H9 (cell line): Measurements from ENCODE around the gene TMEM114. TPM values are rescaled to one million over a fixed set of nuclear protein-coding genes. Genes with fewer than 3 reads are reported as not detected.

Experiments
- DNase-seq: peaks from one replicate; pipeline ENCODE4 v3.0.0-alpha.2; 2017
- H2AFZ ChIP-seq: one replicate; pipeline ENCODE4 v1.6.1; 2013; ENCODE audit warnings: mild to moderate bottlenecking, low read length, control low read depth, moderate library complexity
- H2AK5ac ChIP-seq: 2 replicates; pipeline ENCODE4 v1.6.1; 2013; ENCODE audit warnings: low read length, control low read depth, mixed read lengths; ENCODE audit not compliant: insufficient read length
- H2BK120ac ChIP-seq: one replicate; pipeline ENCODE4 v1.6.1; 2013; ENCODE audit warnings: low read depth, mild to moderate bottlenecking, low read length, control low read depth, inconsistent platforms; ENCODE audit not compliant: poor library complexity, severe bottlenecking
- H2BK12ac ChIP-seq: 2 replicates; pipeline ENCODE4 v1.6.1; 2013; ENCODE audit warnings: low read length, control low read depth, mixed read lengths, low read depth; ENCODE audit not compliant: insufficient read length
- H2BK15ac ChIP-seq: 2 replicates; pipeline ENCODE4 v1.6.1; 2013; ENCODE audit warnings: low read depth, low read length, control low read depth
- H2BK20ac ChIP-seq: one replicate; pipeline ENCODE4 v1.6.1; 2013; ENCODE audit warnings: low read depth, mild to moderate bottlenecking, low read length, control low read depth, inconsistent platforms; ENCODE audit not compliant: poor library complexity, severe bottlenecking
- H2BK5ac ChIP-seq: 2 replicates; pipeline ENCODE4 v1.6.1; 2013; ENCODE audit warnings: low read length, control low read depth, mixed read lengths; ENCODE audit not compliant: insufficient read length
- H3K14ac ChIP-seq: 2 replicates; pipeline ENCODE4 v1.6.1; 2013; ENCODE audit warnings: low read length, control low read depth; ENCODE audit not compliant: insufficient read depth
- H3K18ac ChIP-seq: 2 replicates; pipeline ENCODE4 v1.6.1; 2013; ENCODE audit warnings: low read depth, mild to moderate bottlenecking, mixed read lengths, low read length, control low read depth; ENCODE audit not compliant: insufficient read length
- H3K23ac ChIP-seq: 2 replicates; pipeline ENCODE4 v1.6.1; 2013; ENCODE audit warnings: low read length, control low read depth, mixed read lengths, low read depth; ENCODE audit not compliant: insufficient read length
- H3K23me2 ChIP-seq: 2 replicates; pipeline ENCODE4 v1.6.1; 2013; ENCODE audit warnings: low read depth, mild to moderate bottlenecking, mixed read lengths, low read length, control low read depth; ENCODE audit not compliant: insufficient read length, poor library complexity, severe bottlenecking
- H3K27ac ChIP-seq: 2 replicates; pipeline ENCODE4 v1.5.1; 2013; ENCODE audit warnings: low read length, control low read depth, mixed read lengths, low read depth; ENCODE audit not compliant: insufficient read length
- H3K27me3 ChIP-seq: 2 replicates; pipeline ENCODE4 v1.6.1; 2013; ENCODE audit warnings: low read length, control low read depth, inconsistent platforms; ENCODE audit not compliant: insufficient read depth
- H3K4ac ChIP-seq: 2 replicates; pipeline ENCODE4 v1.6.1; 2013; ENCODE audit warnings: low read depth, mild to moderate bottlenecking, control low read depth, inconsistent platforms, low read length, moderate library complexity
- H3K4me1 ChIP-seq: 2 replicates; pipeline ENCODE4 v1.6.1; 2013; ENCODE audit warnings: low read length, control low read depth, inconsistent platforms; ENCODE audit not compliant: insufficient read depth
- H3K4me2 ChIP-seq: 2 replicates; pipeline ENCODE4 v1.6.1; 2013; ENCODE audit warnings: low read length, control low read depth, mixed read lengths; ENCODE audit not compliant: insufficient read length, insufficient read depth
- H3K56ac ChIP-seq: 2 replicates; pipeline ENCODE4 v1.6.1; 2013; ENCODE audit warnings: low read depth, mild to moderate bottlenecking, mixed read lengths, low read length, control low read depth; ENCODE audit not compliant: insufficient read length
- H3K79me1 ChIP-seq: 2 replicates; pipeline ENCODE4 v1.6.1; 2013; ENCODE audit warnings: low read depth, mild to moderate bottlenecking, moderate library complexity, low read length, control low read depth, inconsistent platforms; ENCODE audit not compliant: insufficient read depth, poor library complexity, severe bottlenecking
- H3K79me2 ChIP-seq: 2 replicates; pipeline ENCODE4 v1.6.1; 2013; ENCODE audit warnings: low read length, control low read depth, inconsistent platforms; ENCODE audit not compliant: insufficient read depth
- H3K9ac ChIP-seq: 2 replicates; pipeline ENCODE4 v1.6.1; 2013; ENCODE audit warnings: low read length, control low read depth, mixed read lengths; ENCODE audit not compliant: insufficient read length; ENCODE audit errors: extremely low read depth
- H3K9me3 ChIP-seq: one replicate; pipeline ENCODE4 v1.6.1; 2013; ENCODE audit warnings: low read depth, low read length, inconsistent platforms; ENCODE audit not compliant: control insufficient read depth
- H3T11ph ChIP-seq: one replicate; pipeline ENCODE4 v1.6.1; 2013; ENCODE audit warnings: mild to moderate bottlenecking, low read length, control low read depth, inconsistent platforms
- H4K20me1 ChIP-seq: one replicate; pipeline ENCODE4 v1.6.1; 2013; ENCODE audit not compliant: control insufficient read depth, insufficient read length, insufficient read depth
- H4K5ac ChIP-seq: 2 replicates; pipeline ENCODE4 v1.6.1; 2013; ENCODE audit warnings: low read depth, mild to moderate bottlenecking, mixed read lengths, low read length, control low read depth; ENCODE audit not compliant: insufficient read length
- H4K8ac ChIP-seq: replicated peaks from 2 replicates; pipeline ENCODE4 v1.6.1; 2013; ENCODE audit warnings: low read length, control low read depth, mixed read lengths, low read depth; ENCODE audit not compliant: insufficient read length
- H4K91ac ChIP-seq: 2 replicates; pipeline ENCODE4 v1.6.1; 2013; ENCODE audit warnings: low read depth, mild to moderate bottlenecking, moderate library complexity, mixed read lengths, low read length, control low read depth; ENCODE audit not compliant: insufficient read length
- H3K27ac Mint-ChIP-seq, 3 experiments: 2 replicates in 2 of 3; 3 replicates in 1 of 3; pipeline ENCODE4 v1.8.0; 2020 to 2021; ENCODE audit warnings: mixed read lengths in 3 of 3, mild to moderate bottlenecking in 1 of 3, moderate library complexity in 1 of 3
- H3K27me3 Mint-ChIP-seq: 2 replicates; pipeline ENCODE4 v1.8.0; 2021; ENCODE audit warnings: low read depth, mild to moderate bottlenecking, moderate library complexity, mixed read lengths
- H3K36me3 Mint-ChIP-seq, 3 experiments: 2 replicates in 2 of 3; 3 replicates in 1 of 3; pipeline ENCODE4 v1.8.0; 2020 to 2021; ENCODE audit warnings: low read depth in 3 of 3, mixed read lengths in 3 of 3; ENCODE audit not compliant: insufficient read depth in 1 of 3
- H3K4me1 Mint-ChIP-seq, 2 experiments: 2 replicates each; pipeline ENCODE4 v1.8.0; 2020; ENCODE audit warnings: mixed read lengths in 2 of 2
- H3K4me3 Mint-ChIP-seq, 2 experiments: 2 replicates in 1 of 2; 3 replicates in 1 of 2; pipeline ENCODE4 v1.8.0; 2020 to 2021; ENCODE audit warnings: mild to moderate bottlenecking in 2 of 2, mixed read lengths in 2 of 2, moderate library complexity in 1 of 2
- H3K9me3 Mint-ChIP-seq, 2 experiments: 2 replicates in 1 of 2; 3 replicates in 1 of 2; pipeline ENCODE4 v1.8.0; 2020; ENCODE audit warnings: mild to moderate bottlenecking in 2 of 2, mixed read lengths in 2 of 2, moderate library complexity in 1 of 2
- CTCF ChIP-seq: fragments of 200-600 bp; sonication (generic); conservative IDR thresholded peaks from 3 replicates; pipeline ENCODE4 v1.8.0; 2021; ENCODE audit warnings: antibody characterized with exemption, mild to moderate bottlenecking
- WGBS: extraction: QIAGEN DNeasy Blood & Tissue Kit; methylation state at CpG from one replicate; pipeline ENCODE4 v1.1.7; 2013; ENCODE audit warnings: missing lambda C conversion rate, low lambda C conversion rate, mixed read lengths; ENCODE audit not compliant: insufficient read length; ENCODE audit errors: extremely low coverage; 5-methylcytosine and 5-hydroxymethylcytosine counted together
- total RNA-seq: library from RNA; stranded (reverse); gene quantifications from 2 replicates; pipeline ENCODE4 v1.2.1, GENCODE V29; 2021

The TMEM114 gene
- total RNA-seq, 1 experiment from 2014 or later = 0.33 TPM

GRCh38 chr16:8630255-8630953 lies 40.1 kb upstream of the TMEM114 start:
- Histone ChIP-seq H3K18ac (no peak overlapping the region), H4K20me1 (no peaks in the 10 kb centered on the region), H3K56ac (no peak overlapping the region), H3K27me3 (no peaks in the 10 kb centered on the region), H3K9ac (no peak overlapping the region), H3T11ph (no peak overlapping the region), H2BK12ac (no peak overlapping the region), H3K79me2 (no peaks in the 10 kb centered on the region; the same call in 1 of the 2 replicates), H3K79me1 (no peaks in the 10 kb centered on the region), H2BK5ac (no peak overlapping the region), H3K27ac (no peak overlapping the region), H2AFZ (no peak overlapping the region), H4K8ac (no peak overlapping the region), H3K23me2 (no peaks in the 10 kb centered on the region), H4K91ac (no peak overlapping the region), H2BK20ac (no peak overlapping the region), H2BK15ac (no peak overlapping the region), H3K4me1 (no peaks in the 10 kb centered on the region), H2BK120ac (no peak overlapping the region), H3K4ac (no peak overlapping the region), H3K9me3 (no peaks in the 10 kb centered on the region), H3K4me2 (no peak overlapping the region), H2AK5ac (no peak overlapping the region), H3K23ac (no peak overlapping the region), H4K5ac (no peak overlapping the region), H3K14ac (no peak overlapping the region)
- H3K27me3 Mint-ChIP-seq = no peaks in the 10 kb centered on the region
- H3K27ac Mint-ChIP-seq = no peak overlapping the region; a peak in 1 of 7 replicates
- no peak for TF ChIP-seq CTCF
- H3K4me3 Mint-ChIP-seq = no peak overlapping the region
- no peak for DNase-seq
- H3K36me3 Mint-ChIP-seq = peaks cover 46 to 84% (median 77%) of the 10 kb centered on the region in 3 experiments
- H3K4me1 Mint-ChIP-seq = no peaks in the 10 kb centered on the region
- no CpG with 5 or more reads among the region's 11 CpGs for WGBS
- no peaks in the 10 kb centered on the region for H3K9me3 Mint-ChIP-seq
